A673 (cell line): ENCODE results near the gene PLEKHG2. TPM values are rescaled to one million over a fixed set of nuclear protein-coding genes. Genes with fewer than 3 reads are reported as not detected.

Source experiments
- BruUV-seq: library from RNA; stranded (reverse); fragments of 400-500 nt; replicated peaks from 2 replicates; lab custom pipeline; 2021; lab: Mats Ljungman, UMichigan
- CTCF ChIA-PET: fragments of 300-600 bp; sonication (Branson Sonifier 250); formaldehyde crosslinking; loops from one replicate; lab custom pipeline; 2022; ENCODE audit warnings: antibody characterized with exemption; lab: Charles Lee
- POLR2A ChIA-PET: fragments of 300-600 bp; sonication (Branson Sonifier 250); formaldehyde crosslinking; loops from one replicate; lab custom pipeline; 2022; ENCODE audit warnings: antibody characterized with exemption; ENCODE audit not compliant: low non-redundant PET; lab: Charles Lee
- DNase-seq: peaks from one replicate; pipeline ENCODE4 v3.0.0-alpha.2; 2015; ENCODE audit warnings: low spot score
- H3K27ac ChIP-seq: fragments of 200-600 bp; sonication (generic); 2 replicates; pipeline ENCODE4 v1.5.1; 2016; ENCODE audit warnings: mixed run types, low read depth, mild to moderate bottlenecking, mixed read lengths, antibody characterized with exemption, low read length; ENCODE audit not compliant: poor library complexity, severe bottlenecking
- H3K27me3 ChIP-seq: fragments of 200-600 bp; sonication (generic); replicated peaks from 2 replicates; pipeline ENCODE4 v1.6.1; 2017; ENCODE audit warnings: mixed run types, low read depth, mild to moderate bottlenecking, mixed read lengths, antibody characterized with exemption, low read length; ENCODE audit not compliant: insufficient read depth, poor library complexity
- H3K36me3 ChIP-seq: fragments of 200-600 bp; sonication (generic); 2 replicates; pipeline ENCODE4 v1.6.1; 2016; ENCODE audit warnings: mixed run types, mild to moderate bottlenecking, mixed read lengths, antibody characterized with exemption, low read length; ENCODE audit not compliant: insufficient read depth, poor library complexity, severe bottlenecking
- H3K4me1 ChIP-seq: fragments of 200-600 bp; sonication (generic); 2 replicates; pipeline ENCODE4 v1.6.1; 2017; ENCODE audit warnings: mixed run types, mild to moderate bottlenecking, mixed read lengths, antibody characterized with exemption, low read length; ENCODE audit not compliant: insufficient read depth, poor library complexity, severe bottlenecking
- H3K4me3 ChIP-seq: fragments of 200-600 bp; sonication (generic); 2 replicates; pipeline ENCODE4 v1.5.1; 2016; ENCODE audit warnings: low read depth, mixed run types, mild to moderate bottlenecking, mixed read lengths, low read length; ENCODE audit not compliant: poor library complexity, severe bottlenecking
- H3K9me3 ChIP-seq: fragments of 200-600 bp; sonication (generic); 2 replicates; pipeline ENCODE4 v1.6.1; 2016; ENCODE audit warnings: mixed run types, low read depth, mild to moderate bottlenecking, mixed read lengths, antibody characterized with exemption, low read length; ENCODE audit not compliant: poor library complexity, severe bottlenecking
- EZH2 ChIP-seq: fragments of 200-600 bp; sonication (generic); IDR thresholded peaks from 2 replicates; pipeline ENCODE4 v1.6.1; 2017; ENCODE audit warnings: borderline replicate concordance, low read depth, mild to moderate bottlenecking, mixed read lengths, antibody characterized with exemption, low read length; ENCODE audit not compliant: poor library complexity, severe bottlenecking
- intact Hi-C: fragments of 100-400 bp; cut with micrococcal nuclease; formaldehyde crosslinking; loops from one replicate; pipeline ENCODE4 v1.10.0; 2022; ENCODE audit not compliant: unreplicated experiment
- total RNA-seq: library from RNA; stranded (reverse); gene quantifications from 2 replicates; pipeline ENCODE4 v1.2.3, GENCODE V29; 2021
- TF ChIP-seq, protein P1 (sequence below): fragments of 300-800, 200-600 bp; sonication (generic); conservative IDR thresholded peaks from 2 replicates; pipeline ENCODE4 v1.5.1; 2017; ENCODE audit warnings: low read depth, mild to moderate bottlenecking, antibody characterized with exemption, low read length, moderate library complexity, mixed read lengths

Gene PLEKHG2
- total RNA-seq, 1 experiment from 2014 or later, result 99.4 TPM

DNA sequence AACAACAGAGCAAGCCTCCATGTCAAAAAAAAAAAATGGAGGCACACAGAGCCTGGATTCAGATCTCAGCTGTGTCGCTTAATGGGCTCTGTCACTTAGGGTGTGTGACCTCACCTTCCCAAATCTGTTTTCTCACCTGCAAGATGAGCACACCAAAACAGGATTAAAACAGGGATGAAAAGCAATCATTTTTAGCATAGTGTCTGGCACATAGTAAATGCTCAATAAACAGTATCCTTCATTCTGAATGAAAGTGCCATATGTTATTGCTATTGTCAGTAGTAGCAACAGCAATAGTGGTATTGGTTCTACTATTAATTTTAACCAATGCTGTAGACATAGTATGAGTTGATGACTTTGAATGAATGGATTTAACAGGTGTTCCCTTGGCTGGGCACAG is 46.9 kb upstream of the PLEKHG2 start:
- Histone ChIP-seq H3K9me3 (no peaks in the 10 kb centered on the region), H3K4me3 (no peak overlapping the region), H3K27ac (no peak overlapping the region), H3K27me3 (no peaks in the 10 kb centered on the region), H3K36me3 (peaks cover 40% of the 10 kb centered on the region), H3K4me1 (peaks cover 16% of the 10 kb centered on the region)
- TF ChIP-seq, protein P1, sequence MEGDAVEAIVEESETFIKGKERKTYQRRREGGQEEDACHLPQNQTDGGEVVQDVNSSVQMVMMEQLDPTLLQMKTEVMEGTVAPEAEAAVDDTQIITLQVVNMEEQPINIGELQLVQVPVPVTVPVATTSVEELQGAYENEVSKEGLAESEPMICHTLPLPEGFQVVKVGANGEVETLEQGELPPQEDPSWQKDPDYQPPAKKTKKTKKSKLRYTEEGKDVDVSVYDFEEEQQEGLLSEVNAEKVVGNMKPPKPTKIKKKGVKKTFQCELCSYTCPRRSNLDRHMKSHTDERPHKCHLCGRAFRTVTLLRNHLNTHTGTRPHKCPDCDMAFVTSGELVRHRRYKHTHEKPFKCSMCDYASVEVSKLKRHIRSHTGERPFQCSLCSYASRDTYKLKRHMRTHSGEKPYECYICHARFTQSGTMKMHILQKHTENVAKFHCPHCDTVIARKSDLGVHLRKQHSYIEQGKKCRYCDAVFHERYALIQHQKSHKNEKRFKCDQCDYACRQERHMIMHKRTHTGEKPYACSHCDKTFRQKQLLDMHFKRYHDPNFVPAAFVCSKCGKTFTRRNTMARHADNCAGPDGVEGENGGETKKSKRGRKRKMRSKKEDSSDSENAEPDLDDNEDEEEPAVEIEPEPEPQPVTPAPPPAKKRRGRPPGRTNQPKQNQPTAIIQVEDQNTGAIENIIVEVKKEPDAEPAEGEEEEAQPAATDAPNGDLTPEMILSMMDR, result no peak
- no peak for TF ChIP-seq EZH2
- CTCF ChIA-PET, result no interaction called here
- no TSS peak for BruUV-seq
- POLR2A ChIA-PET, result no interaction called here
- intact Hi-C loops, result no loop called here
- DNase-seq, result no peak

DNA sequence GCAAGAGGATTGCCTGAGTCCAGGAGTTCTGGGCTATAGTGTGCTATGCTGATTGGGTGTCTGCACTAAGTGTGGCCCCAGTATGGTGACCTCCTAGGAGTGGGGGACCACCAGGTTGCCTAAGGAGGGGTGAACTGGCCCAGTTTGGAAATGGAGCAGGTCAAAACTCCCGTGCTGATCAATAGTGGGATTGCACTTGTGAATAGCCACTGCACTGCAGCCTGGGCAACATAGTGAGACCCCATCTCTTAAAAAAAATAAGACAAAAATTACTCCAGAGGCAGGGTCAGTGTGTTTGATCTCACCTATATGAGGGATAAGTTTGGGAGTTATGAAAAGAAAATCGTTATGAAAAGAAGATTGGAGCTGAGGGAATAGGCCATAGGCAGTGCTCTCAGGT is 43.3 kb upstream of the PLEKHG2 start:
- Histone ChIP-seq H3K4me3 (no peak overlapping the region), H3K27me3 (no peaks in the 10 kb centered on the region), H3K9me3 (no peaks in the 10 kb centered on the region), H3K4me1 (peaks cover 13% of the 10 kb centered on the region), H3K36me3 (peaks cover 41% of the 10 kb centered on the region), H3K27ac (no peak overlapping the region)
- intact Hi-C loops, result no loop called here
- no TSS peak for BruUV-seq
- ChIA-PET CTCF (no interaction called here), POLR2A (no interaction called here)
- no peak for DNase-seq
- TF ChIP-seq, protein P1, result no peak
- TF ChIP-seq EZH2, result no peak

DNA sequence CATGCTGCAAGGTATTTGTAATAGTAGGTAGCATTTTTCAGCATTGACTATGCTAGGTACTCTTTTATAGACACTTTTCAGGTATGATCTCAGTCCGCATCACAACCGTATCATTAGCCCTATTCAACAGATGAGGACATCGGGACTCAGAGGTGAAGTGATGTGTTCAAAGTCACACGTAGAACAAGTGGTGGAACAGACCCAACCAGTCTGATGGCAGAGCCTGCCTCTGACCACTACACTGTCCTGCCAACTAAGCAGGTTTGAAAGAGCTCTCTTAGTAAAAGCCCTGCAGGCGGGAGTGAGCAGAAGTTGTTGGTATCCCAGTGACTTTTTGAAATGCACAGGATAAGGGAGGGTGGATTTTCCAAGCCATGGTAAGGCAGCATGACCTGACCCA is 41.7 kb upstream of the PLEKHG2 start:
- Histone ChIP-seq H3K4me3 (no peak overlapping the region), H3K27ac (no peak overlapping the region), H3K27me3 (no peaks in the 10 kb centered on the region), H3K4me1 (peaks cover 12% of the 10 kb centered on the region), H3K36me3 (peaks cover 39% of the 10 kb centered on the region), H3K9me3 (no peaks in the 10 kb centered on the region)
- BruUV-seq, result no TSS peak
- no peak for DNase-seq
- ChIA-PET CTCF (no interaction called here), POLR2A (no interaction called here)
- intact Hi-C loops, result no loop called here
- no peak for TF ChIP-seq EZH2
- TF ChIP-seq, protein P1, result no peak
